WTC11 (cell line): Measurements from ENCODE around the gene ADGRD2. TPM values are rescaled to one million over a fixed set of nuclear protein-coding genes. Genes with fewer than 3 reads are reported as not detected.

ENCODE experiments used
- ATAC-seq: fragments of 200-7000 bp; cut with Tn5 transposase; 2 replicates; pipeline ENCODE4 v1.10.0; 2021; ENCODE audit warnings: mild to moderate bottlenecking, moderate library complexity
- CTCF ChIA-PET: fragments of 300-600 bp; sonication (Branson Sonifier 250); formaldehyde crosslinking; loops from one replicate; lab custom pipeline; 2021; ENCODE audit warnings: antibody characterized with exemption; lab: Charles Lee
- POLR2A ChIA-PET: fragments of 350-600 bp; sonication (Branson Sonifier 250); formaldehyde crosslinking; loops from one replicate; lab custom pipeline; 2021; ENCODE audit warnings: antibody characterized with exemption; lab: Charles Lee
- DNase-seq: peaks from one replicate; pipeline ENCODE4 v3.0.0; 2021; ENCODE audit warnings: low spot score
- H3K27ac Mint-ChIP-seq: 2 replicates; pipeline ENCODE4 v1.8.0; 2021; ENCODE audit warnings: mixed read lengths
- H3K27me3 Mint-ChIP-seq: 2 replicates; pipeline ENCODE4 v1.8.0; 2021; ENCODE audit warnings: low read depth, mild to moderate bottlenecking, moderate library complexity, mixed read lengths
- H3K36me3 Mint-ChIP-seq: 2 replicates; pipeline ENCODE4 v1.8.0; 2021; ENCODE audit warnings: mixed read lengths
- H3K4me1 Mint-ChIP-seq: 2 replicates; pipeline ENCODE4 v1.8.0; 2022; ENCODE audit warnings: mixed read lengths
- H3K4me3 Mint-ChIP-seq: 2 replicates; pipeline ENCODE4 v1.8.0; 2021; ENCODE audit warnings: mild to moderate bottlenecking, moderate library complexity, mixed read lengths
- H3K9me3 Mint-ChIP-seq: 2 replicates; pipeline ENCODE4 v1.8.0; 2021; ENCODE audit warnings: mixed read lengths
- ARID4B ChIP-seq: sonication (generic); formaldehyde crosslinking; IDR thresholded peaks from 2 replicates; pipeline ENCODE4 v1.8.0; 2023; ENCODE audit warnings: missing genetic modification reagents, mild to moderate bottlenecking, borderline replicate concordance
- CDX4 ChIP-seq: fragments of 250-450 bp; sonication (Bioruptor Pico); IDR thresholded peaks from 2 replicates; pipeline ENCODE4 v1.9.0; 2021; ENCODE audit warnings: moderate library complexity, mild to moderate bottlenecking, inconsistent platforms, borderline replicate concordance
- CREB1 ChIP-seq: sonication (generic); formaldehyde crosslinking; IDR thresholded peaks from 2 replicates; pipeline ENCODE4 v1.8.0; 2023; ENCODE audit warnings: mild to moderate bottlenecking, missing genetic modification reagents
- ERG ChIP-seq: fragments of 250-450 bp; sonication (Bioruptor Pico); IDR thresholded peaks from 2 replicates; pipeline ENCODE4 v1.8.0; 2021; ENCODE audit warnings: mild to moderate bottlenecking
- GABPB1 ChIP-seq: sonication (generic); formaldehyde crosslinking; IDR thresholded peaks from 2 replicates; pipeline ENCODE4 v1.8.1; 2023; ENCODE audit warnings: mild to moderate bottlenecking, missing genetic modification reagents
- GRHL2 ChIP-seq: fragments of 250-450 bp; sonication (Bioruptor Pico); IDR thresholded peaks from 2 replicates; pipeline ENCODE4 v1.8.0; 2022; ENCODE audit warnings: mild to moderate bottlenecking, moderate library complexity; ENCODE audit not compliant: insufficient replicate concordance, severe bottlenecking
- NFATC4 ChIP-seq: fragments of 250-450 bp; sonication (Bioruptor Pico); IDR thresholded peaks from 2 replicates; pipeline ENCODE4 v1.9.0; 2021; ENCODE audit warnings: mild to moderate bottlenecking
- NFYB ChIP-seq: sonication (generic); formaldehyde crosslinking; conservative IDR thresholded peaks from 2 replicates; pipeline ENCODE4 v1.8.0; 2022; ENCODE audit warnings: low read depth, missing genetic modification reagents
- NR1H2 ChIP-seq: sonication (generic); formaldehyde crosslinking; IDR thresholded peaks from 2 replicates; pipeline ENCODE4 v1.9.0; 2021; ENCODE audit warnings: mild to moderate bottlenecking, moderate library complexity, missing genetic modification reagents
- NR2C2 ChIP-seq: sonication (generic); formaldehyde crosslinking; IDR thresholded peaks from 2 replicates; pipeline ENCODE4 v1.8.0; 2022; ENCODE audit warnings: mild to moderate bottlenecking, missing genetic modification reagents
- OVOL2 ChIP-seq: fragments of 250-450 bp; sonication (Bioruptor Pico); IDR thresholded peaks from 2 replicates; pipeline ENCODE4 v1.9.0; 2021; ENCODE audit warnings: mild to moderate bottlenecking, borderline replicate concordance
- STAT6 ChIP-seq: sonication (generic); formaldehyde crosslinking; conservative IDR thresholded peaks from 2 replicates; pipeline ENCODE4 v1.8.1; 2023; ENCODE audit warnings: mild to moderate bottlenecking, low read depth, missing genetic modification reagents, moderate library complexity
- TEAD1 ChIP-seq: sonication (generic); formaldehyde crosslinking; IDR thresholded peaks from 2 replicates; pipeline ENCODE4 v1.8.0; 2022; ENCODE audit warnings: mild to moderate bottlenecking, missing genetic modification reagents
- ZBTB43 ChIP-seq: sonication (generic); formaldehyde crosslinking; IDR thresholded peaks from 2 replicates; pipeline ENCODE4 v1.8.1; 2023; ENCODE audit warnings: mild to moderate bottlenecking, missing genetic modification reagents
- ZNF232 ChIP-seq: sonication (generic); formaldehyde crosslinking; IDR thresholded peaks from 2 replicates; pipeline ENCODE4 v1.8.0; 2022; ENCODE audit warnings: mild to moderate bottlenecking, missing genetic modification reagents
- ZNF423 ChIP-seq: fragments of 250-450 bp; sonication (Bioruptor Pico); IDR thresholded peaks from 2 replicates; pipeline ENCODE4 v2.1.2; 2022; ENCODE audit warnings: mild to moderate bottlenecking, moderate library complexity
- ZNF425 ChIP-seq: fragments of 250-450 bp; sonication (Bioruptor Pico); conservative IDR thresholded peaks from 2 replicates; pipeline ENCODE4 v1.9.0; 2021; ENCODE audit warnings: mild to moderate bottlenecking
- ZNF512 ChIP-seq: sonication (generic); formaldehyde crosslinking; IDR thresholded peaks from 2 replicates; pipeline ENCODE4 v1.8.1; 2022; ENCODE audit warnings: missing genetic modification reagents, borderline replicate concordance
- ZSCAN18 ChIP-seq: fragments of 250-450 bp; sonication (Bioruptor Pico); IDR thresholded peaks from 2 replicates; pipeline ENCODE4 v2.1.2; 2022; ENCODE audit warnings: mild to moderate bottlenecking, moderate library complexity
- total RNA-seq: library from RNA; stranded (reverse); gene quantifications from 3 replicates; pipeline ENCODE4 v1.2.3, GENCODE V29; 2021

The ADGRD2 gene
- total RNA-seq, 1 experiment from 2014 or later, result 0.61 TPM

GRCh38 chr9:124496463-124496862 is 46.2 kb downstream of the ADGRD2 start:
- H3K9me3 Mint-ChIP-seq, result no peaks in the 10 kb centered on the region
- POLR2A ChIA-PET, result no interaction called here
- peaks cover 12% of the 10 kb centered on the region for H3K27me3 Mint-ChIP-seq
- H3K36me3 Mint-ChIP-seq, result no peaks in the 10 kb centered on the region
- ATAC-seq, result no peak
- CTCF ChIA-PET, result interaction anchor here (0.9 to 1.2 kb wide), 2 partner anchors 40 kb away, joined by 3 read pairs; no protein-coding TSS in a partner anchor
- TF ChIP-seq STAT6 (CRISPR knock-in tag) (no peak), NFATC4 (CRISPR knock-in tag) (no peak), NR1H2 (CRISPR knock-in tag) (no peak), ZSCAN18 (CRISPR knock-in tag) (no peak), ZNF425 (CRISPR knock-in tag) (no peak)
- H3K4me1 Mint-ChIP-seq, result peaks cover 3% of the 10 kb centered on the region; the same call in 1 of the 2 replicates
- H3K4me3 Mint-ChIP-seq, result no peak overlapping the region
- DNase-seq, result no peak
- H3K27ac Mint-ChIP-seq, result no peak overlapping the region

- no peaks in the 10 kb centered on the region for H3K9me3 Mint-ChIP-seq
- peaks cover 22% of the 10 kb centered on the region for H3K27me3 Mint-ChIP-seq
- H3K4me3 Mint-ChIP-seq, result no peak overlapping the region
- ChIA-PET CTCF (interaction anchor here (0.9 to 1.3 kb wide), 4 partner anchors 10 to 355 kb away, joined by 3 to 4 read pairs (median 3); partner anchors contain the start of gene WDR38), POLR2A (no interaction called here)
- no peak for ATAC-seq
- DNase-seq, result no peak
- no peak overlapping the region for H3K27ac Mint-ChIP-seq
- peaks cover 3% of the 10 kb centered on the region; the same call in 1 of the 2 replicates for H3K4me1 Mint-ChIP-seq
- no peaks in the 10 kb centered on the region for H3K36me3 Mint-ChIP-seq
- TF ChIP-seq CDX4 (CRISPR knock-in tag) (no peak), OVOL2 (CRISPR knock-in tag) (no peak), ERG (CRISPR knock-in tag) (no peak), ZNF423 (no peak), GABPB1 (CRISPR knock-in tag) (no peak), CREB1 (CRISPR knock-in tag) (no peak), NR2C2 (CRISPR knock-in tag) (no peak), ZNF232 (CRISPR knock-in tag) (no peak), ARID4B (CRISPR knock-in tag) (no peak), GRHL2 (CRISPR knock-in tag) (no peak), TEAD1 (no peak), ZBTB43 (CRISPR knock-in tag) (no peak), NFYB (CRISPR knock-in tag) (no peak), ZNF512 (CRISPR knock-in tag) (no peak)
Observed at GRCh38 chr9:124497441-124497840, 47.2 kb downstream of the ADGRD2 start.
